Natural killer cell (primary cell): ENCODE measurements around the gene LHB. TPM values are rescaled to one million over a fixed set of nuclear protein-coding genes. Genes with fewer than 3 reads are reported as not detected.

Source experiments
- ATAC-seq, 3 donors: fragments of 150-1000 bp in 2 of 3; fragments of 200-7000 bp in 1 of 3; cut with Tn5 transposase; 1 replicate in 1 of 3; 2 replicates in 2 of 3; pipeline ENCODE4 v1.10.0; 2021; ENCODE audit warnings: mild to moderate bottlenecking in 2 of 3, moderate library complexity in 2 of 3
- DNase-seq, 2 donors: peaks; one replicate each; pipeline versions ENCODE4 v3.0.0 to v3.0.0-alpha.2; 2013 to 2021; ENCODE audit warnings: mixed read lengths in 1 of 2
- H3K27ac ChIP-seq: one replicate; pipeline ENCODE4 v1.5.1; 2013; ENCODE audit warnings: mild to moderate bottlenecking, low read length
- H3K27me3 ChIP-seq: one replicate; pipeline ENCODE4 v1.6.1; 2013; ENCODE audit warnings: low read length; ENCODE audit not compliant: control insufficient read depth, insufficient read depth
- H3K36me3 ChIP-seq: one replicate; pipeline ENCODE4 v1.6.1; 2013; ENCODE audit warnings: low read length; ENCODE audit not compliant: control insufficient read depth, insufficient read depth
- H3K4me1 ChIP-seq: one replicate; pipeline ENCODE4 v1.6.1; 2013; ENCODE audit warnings: low read length; ENCODE audit not compliant: control insufficient read depth, insufficient read depth
- H3K4me3 ChIP-seq: one replicate; pipeline ENCODE4 v1.5.1; 2013; ENCODE audit warnings: low read length
- H3K9me3 ChIP-seq: one replicate; pipeline ENCODE4 v1.6.1; 2013; ENCODE audit warnings: low read length; ENCODE audit not compliant: control insufficient read depth, insufficient read depth
- H3K27ac Mint-ChIP-seq, 2 donors: one replicate each; pipeline ENCODE4 v1.8.0; 2022; ENCODE audit warnings: mild to moderate bottlenecking in 2 of 2, mixed read lengths in 2 of 2, moderate library complexity in 1 of 2
- H3K27me3 Mint-ChIP-seq, 2 donors: one replicate each; pipeline ENCODE4 v1.8.0; 2022; ENCODE audit warnings: low read depth in 2 of 2, mixed read lengths in 2 of 2
- H3K36me3 Mint-ChIP-seq: one replicate; pipeline ENCODE4 v1.8.0; 2022; ENCODE audit warnings: mixed read lengths
- H3K4me1 Mint-ChIP-seq, 2 donors: one replicate each; pipeline ENCODE4 v1.8.0; 2022; ENCODE audit warnings: mixed read lengths in 2 of 2
- H3K4me3 Mint-ChIP-seq: one replicate; pipeline ENCODE4 v1.8.0; 2022; ENCODE audit warnings: mild to moderate bottlenecking, moderate library complexity, mixed read lengths
- H3K9me3 Mint-ChIP-seq, 2 donors: one replicate each; pipeline ENCODE4 v1.8.0; 2022; ENCODE audit warnings: mixed read lengths in 2 of 2
- CTCF ChIP-seq: fragments of 200-600 bp; IDR thresholded peaks from one replicate; pipeline ENCODE4 v1.8.0; 2022; ENCODE audit warnings: antibody characterized with exemption
- WGBS: methylation state at CpG from one replicate; pipeline ENCODE4 v1.1.7; 2013; ENCODE audit warnings: missing lambda C conversion rate; ENCODE audit not compliant: insufficient coverage; 5-methylcytosine and 5-hydroxymethylcytosine counted together
- intact Hi-C: fragments of 100-400 bp; cut with micrococcal nuclease; formaldehyde crosslinking; loops from one replicate; pipeline ENCODE4 v1.14.2; 2022
- total RNA-seq, 4 donors: library from RNA; stranded (reverse); fragments of 120-200 nt in 1 of 4; gene quantifications; one replicate each; pipeline versions ENCODE4 v1.2.3 to v1.2.4, GENCODE V29; 2013 to 2022

The LHB gene
- total RNA-seq, 3 donors from 2014 or later (not counting 1 experiment from before 2014, with no cell fraction given): 1.4 TPM; not detected in 2

GRCh38 chr19:48991011-48991609 lies 25.8 kb downstream of the LHB start:
- H3K36me3 ChIP-seq: peaks cover 6% of the 10 kb centered on the region
- no peaks in the 10 kb centered on the region for H3K9me3 ChIP-seq
- no peak overlapping the region for H3K4me3 ChIP-seq
- H3K27ac ChIP-seq: no peak overlapping the region
- intact Hi-C loops: loop anchor here (10.0 kb wide), 2 partner anchors 154 to 356 kb away; partner anchors contain the start of gene DBP
- Mint-ChIP-seq H3K4me1 (peaks cover 28 to 50% of the 10 kb centered on the region in 2 donors), H3K36me3 (no peaks in the 10 kb centered on the region), H3K9me3 (no peaks in the 10 kb centered on the region), H3K27ac (peak overlapping the region in 1 of 2 donors; percentile 42), H3K4me3 (no peak overlapping the region), H3K27me3 (no peaks in the 10 kb centered on the region)
- peaks cover 31% of the 10 kb centered on the region for H3K4me1 ChIP-seq
- ATAC-seq (no peak), DNase-seq (no peak)
- no peaks in the 10 kb centered on the region for H3K27me3 ChIP-seq
- 95% methylated on average over 22 of the region's 22 CpGs for WGBS
- TF ChIP-seq CTCF: no peak

- Mint-ChIP-seq H3K4me1 (peaks cover 28 to 50% of the 10 kb centered on the region in 2 donors), H3K27me3 (no peaks in the 10 kb centered on the region), H3K27ac (peak overlapping the region in 1 of 2 donors; percentile 42), H3K36me3 (no peaks in the 10 kb centered on the region), H3K9me3 (no peaks in the 10 kb centered on the region), H3K4me3 (no peak overlapping the region)
- 98% methylated on average over 4 of the region's 4 CpGs for WGBS
- ATAC-seq (no peak), DNase-seq (no peak)
- no peaks in the 10 kb centered on the region for H3K27me3 ChIP-seq
- H3K4me1 ChIP-seq: peaks cover 31% of the 10 kb centered on the region
- TF ChIP-seq CTCF: no peak
- no peak overlapping the region for H3K4me3 ChIP-seq
- intact Hi-C loops: loop anchor here (10.0 kb wide), 2 partner anchors 154 to 356 kb away; partner anchors contain the start of gene DBP
- H3K27ac ChIP-seq: no peak overlapping the region
- peaks cover 7% of the 10 kb centered on the region for H3K36me3 ChIP-seq
- H3K9me3 ChIP-seq: no peaks in the 10 kb centered on the region
These were observed 26.5 kb downstream of the LHB start for GRCh38 chr19:48990400-48990799.

- Histone ChIP-seq H3K4me3 (no peak overlapping the region), H3K36me3 (peaks cover 10% of the 10 kb centered on the region), H3K9me3 (no peaks in the 10 kb centered on the region), H3K27ac (no peak overlapping the region), H3K4me1 (peaks cover 28% of the 10 kb centered on the region), H3K27me3 (no peaks in the 10 kb centered on the region)
- H3K36me3 Mint-ChIP-seq: no peaks in the 10 kb centered on the region
- H3K4me3 Mint-ChIP-seq: no peak overlapping the region
- peaks cover 28 to 44% of the 10 kb centered on the region in 2 donors for H3K4me1 Mint-ChIP-seq
- no peak overlapping the region for H3K27ac Mint-ChIP-seq
- no peaks in the 10 kb centered on the region for H3K27me3 Mint-ChIP-seq
- intact Hi-C loops: loop anchor here (10.0 kb wide), 2 partner anchors 155 to 355 kb away; partner anchors contain the start of gene DBP
- no peak for ATAC-seq
- H3K9me3 Mint-ChIP-seq: no peaks in the 10 kb centered on the region
- DNase-seq: no peak
- no peak for TF ChIP-seq CTCF
- 97% methylated on average over 13 of the region's 17 CpGs for WGBS
These were observed 27.1 kb downstream of the LHB start for GRCh38 chr19:48989701-48990291.
